GM19372 (cell line): ENCODE results near the gene PANX2.
"Not testable (repeated sequence)": the region's sequence is repeated elsewhere in the genome, so short reads cannot be mapped to it uniquely, and the experiment has no call there.

Experiments used
- ATAC-seq: cut with Tn5 transposase; IDR thresholded peaks from one replicate; pipeline ENCODE4 v1.9.1; 2021; ENCODE audit warnings: mild to moderate bottlenecking, low read depth, moderate library complexity; ENCODE audit not compliant: unreplicated experiment

PANX2 gene

DNA sequence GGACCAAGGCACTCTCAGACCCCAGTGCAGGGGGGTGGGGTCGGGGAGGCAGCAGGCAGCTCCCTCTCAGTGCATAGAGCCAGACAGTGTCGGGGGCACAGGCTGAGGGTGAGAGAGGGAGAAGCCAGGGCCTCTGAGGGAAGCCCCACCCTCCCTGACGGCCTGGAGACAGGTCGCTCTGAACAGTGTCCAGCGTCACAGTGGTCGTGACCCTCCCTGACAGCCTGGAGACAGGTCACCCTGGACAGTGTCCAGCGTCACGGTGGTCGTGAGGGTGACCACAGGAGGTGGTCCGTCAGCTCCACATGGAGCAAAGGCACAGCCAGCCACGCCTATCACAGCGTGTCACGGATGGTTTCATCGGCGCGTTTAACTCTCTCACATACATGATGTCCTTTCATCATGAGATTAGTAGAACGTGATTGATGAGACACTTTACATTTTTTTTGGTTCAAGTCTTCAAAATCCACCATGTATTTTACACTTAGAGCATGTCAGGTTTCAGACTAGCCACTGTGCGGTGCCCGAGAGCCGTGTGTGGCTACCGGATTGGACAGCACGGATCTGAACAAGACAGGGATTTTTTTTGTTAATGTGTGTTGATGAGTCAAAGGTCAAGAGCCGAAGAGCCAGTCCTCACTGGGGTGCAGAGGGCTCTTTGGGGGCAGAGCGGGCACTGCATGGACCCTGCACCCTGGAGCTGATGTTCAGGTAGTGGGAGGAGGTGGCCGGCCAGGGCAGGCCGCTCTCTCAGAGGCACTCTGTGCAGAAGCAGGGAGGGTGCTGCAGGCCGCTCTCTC lies 23.9 kb upstream of the PANX2 start:
- no peak for ATAC-seq

DNA sequence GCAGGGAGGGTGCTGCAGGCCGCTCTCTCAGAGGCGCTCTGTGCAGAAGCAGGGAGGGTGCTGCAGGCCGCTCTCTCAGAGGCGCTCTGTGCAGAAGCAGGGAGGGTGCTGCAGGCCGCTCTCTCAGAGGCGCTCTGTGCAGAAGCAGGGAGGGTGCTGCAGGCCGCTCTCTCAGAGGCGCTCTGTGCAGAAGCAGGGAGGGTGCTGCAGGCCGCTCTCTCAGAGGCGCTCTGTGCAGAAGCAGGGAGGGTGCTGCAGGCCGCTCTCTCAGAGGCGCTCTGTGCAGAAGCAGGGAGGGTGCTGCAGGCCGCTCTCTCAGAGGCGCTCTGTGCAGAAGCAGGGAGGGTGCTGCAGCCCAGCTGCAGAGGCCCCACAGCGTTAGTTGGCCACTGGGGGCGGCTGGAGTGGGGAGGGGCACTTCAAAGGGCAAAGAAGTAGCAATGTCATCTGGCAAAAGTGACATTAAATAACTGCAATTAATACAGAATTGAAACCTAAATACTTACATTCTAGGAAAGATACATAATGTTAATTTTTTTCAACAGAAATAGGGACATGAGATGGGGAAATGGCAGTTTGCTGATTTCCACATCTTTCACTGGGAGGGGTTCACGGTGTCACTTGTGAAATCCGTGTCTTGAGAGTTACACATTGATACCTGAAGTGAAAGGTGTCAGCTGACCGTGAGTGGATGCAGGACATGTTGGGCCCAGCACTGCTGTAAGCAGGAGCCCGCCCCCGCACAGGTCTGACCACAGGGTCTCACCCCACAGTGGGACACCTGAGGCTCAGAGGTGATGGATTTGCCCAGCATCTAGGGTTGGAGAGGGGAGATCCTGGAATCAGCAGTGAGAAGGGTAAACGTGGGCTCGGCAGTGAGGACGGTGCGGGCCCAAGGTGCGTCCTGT lies 23.0 kb upstream of the PANX2 start:
- ATAC-seq, result not testable (repeated sequence)

DNA sequence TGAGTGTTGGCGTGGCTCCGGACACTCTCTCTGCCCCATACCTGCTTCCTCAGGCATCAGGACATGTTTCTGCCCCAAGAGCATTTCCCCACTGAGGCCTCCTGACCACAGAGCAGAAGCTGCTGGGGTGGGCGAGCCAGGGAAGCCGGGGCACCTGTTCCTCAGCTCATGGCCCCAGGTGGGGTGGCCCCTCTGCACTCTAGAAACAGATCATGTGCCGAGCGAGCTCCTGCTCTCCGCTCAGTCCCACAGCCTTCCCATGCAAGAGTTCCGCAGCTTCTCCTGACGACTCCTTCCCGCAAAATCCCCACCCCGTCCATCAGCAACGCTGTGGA lies 22.4 kb upstream of the PANX2 start:
- ATAC-seq, result no peak

DNA sequence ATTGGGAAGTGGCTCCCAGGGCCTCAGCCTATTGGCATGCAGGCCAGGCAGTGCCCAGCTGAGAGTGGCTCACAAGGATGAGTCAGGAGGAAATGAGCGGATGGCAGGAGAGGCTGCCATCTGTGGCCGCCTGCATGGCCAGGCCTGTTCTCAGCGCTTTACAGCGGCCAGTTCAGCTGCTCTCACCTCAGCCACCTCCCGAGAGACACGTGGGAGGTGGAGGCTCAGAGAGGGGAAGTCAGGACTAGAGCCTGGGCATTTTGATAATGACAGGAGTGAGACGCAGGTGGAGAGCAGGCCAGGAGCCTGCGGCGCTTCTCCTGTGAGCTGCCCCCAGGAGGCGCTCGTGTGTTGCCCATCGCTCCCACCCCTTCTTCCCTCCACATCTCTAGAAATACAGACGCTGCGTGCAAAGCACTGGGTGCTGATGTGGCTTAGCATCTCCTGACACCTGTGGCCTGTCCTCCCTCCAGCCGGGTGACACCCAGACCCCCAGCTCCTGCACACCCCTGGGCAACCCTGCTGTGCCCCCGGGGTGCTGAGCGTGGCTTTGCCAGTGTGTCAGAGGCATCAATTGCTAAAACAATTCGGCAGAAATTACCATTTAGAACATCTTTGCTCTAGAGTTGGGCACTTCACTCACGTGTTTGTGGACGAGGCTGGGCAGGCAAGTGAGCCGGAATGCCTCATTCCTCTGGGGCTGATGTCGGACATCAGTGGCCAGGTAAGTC lies 21.4 kb upstream of the PANX2 start:
- no peak for ATAC-seq

DNA sequence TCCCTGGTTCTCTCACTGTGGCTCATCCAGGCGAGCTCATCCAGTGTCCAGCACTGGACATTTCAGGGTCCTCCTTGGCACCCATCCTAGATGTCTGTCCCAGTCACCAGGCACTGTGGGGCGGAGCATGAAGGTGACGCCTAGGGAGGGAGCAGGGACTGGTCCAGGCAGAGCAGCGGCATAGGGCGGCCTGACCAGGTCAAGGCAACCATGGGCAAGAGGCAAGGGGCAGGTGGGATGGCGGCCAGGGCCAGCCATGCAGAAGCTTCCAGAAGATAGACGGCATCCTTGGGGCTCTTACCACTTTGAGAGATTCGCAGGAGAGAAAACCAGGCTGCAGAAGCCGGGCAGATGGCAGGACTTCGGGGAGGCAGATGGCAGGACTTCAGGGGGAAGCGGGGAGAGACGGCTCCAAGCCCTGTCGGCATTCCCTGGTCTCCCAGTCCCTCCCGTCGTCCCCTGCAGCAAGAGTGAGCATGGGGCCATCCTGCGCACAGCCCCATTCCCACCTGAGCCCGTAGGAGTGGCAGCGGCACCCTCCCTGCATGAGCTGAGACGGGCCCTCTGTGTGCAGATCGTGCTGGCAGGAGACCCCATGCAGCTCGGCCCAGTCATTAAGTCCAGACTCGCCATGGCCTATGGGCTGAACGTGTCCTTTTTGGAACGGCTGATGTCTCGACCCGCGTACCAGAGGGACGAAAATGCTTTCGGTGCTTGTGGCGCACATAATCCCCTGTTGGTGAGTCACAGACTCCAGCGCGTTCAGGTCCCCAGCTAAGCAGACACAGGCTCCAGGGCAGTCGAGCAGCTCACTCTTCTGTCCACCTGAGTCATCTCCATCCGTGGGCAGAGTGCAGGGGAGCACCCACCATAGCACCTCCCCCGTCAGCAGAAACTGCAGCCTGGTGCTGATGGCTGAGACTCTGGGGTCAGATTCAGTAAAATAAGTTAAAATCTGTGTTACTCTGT lies 20.1 kb upstream of the PANX2 start:
- ATAC-seq, result no peak

DNA sequence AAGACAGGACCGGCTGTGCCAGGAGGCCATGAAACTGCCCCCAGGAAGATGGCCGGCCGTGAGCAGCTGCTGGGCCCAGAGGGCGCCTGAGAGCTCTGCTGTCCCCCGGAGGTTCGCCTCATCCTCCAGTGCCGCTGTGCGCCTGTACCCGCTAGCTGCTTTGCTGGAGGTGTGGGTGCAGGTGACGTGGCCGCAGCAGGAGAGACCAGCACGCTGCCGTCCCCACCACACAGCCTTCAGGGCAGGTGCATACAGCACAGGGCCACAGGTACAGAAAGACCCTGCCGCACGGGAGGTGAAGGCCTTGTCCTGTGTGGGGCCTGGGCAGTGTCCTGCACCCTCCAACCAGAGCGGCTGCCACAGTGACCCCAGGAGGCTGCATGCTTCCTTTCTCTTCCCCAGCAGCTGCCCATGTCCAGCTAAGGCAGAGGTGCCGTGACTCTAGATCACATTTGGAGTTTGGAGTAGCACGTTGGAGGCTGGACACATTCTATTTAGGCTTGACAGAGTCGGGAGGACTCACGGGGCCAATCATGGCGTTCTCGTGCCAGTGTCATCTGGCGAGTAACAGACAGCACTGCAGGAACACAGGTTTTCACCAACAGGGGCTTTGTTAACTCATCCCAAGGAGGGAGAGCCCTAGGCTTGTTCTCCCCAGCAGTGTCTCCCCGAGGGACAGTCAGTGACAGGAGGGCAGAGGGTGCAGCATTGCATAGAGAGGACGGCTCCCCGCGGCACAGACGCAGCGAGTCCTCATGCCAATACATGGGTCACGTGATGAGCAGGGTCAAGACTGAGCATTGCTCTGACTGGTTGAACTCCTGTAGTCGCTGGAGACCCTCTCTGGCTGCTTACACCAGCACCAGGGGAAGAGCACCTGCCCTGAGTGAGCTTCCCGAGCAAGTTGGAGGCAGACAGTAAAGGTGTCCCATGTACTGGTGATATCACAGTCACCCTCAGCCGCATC lies 18.7 kb upstream of the PANX2 start:
- ATAC-seq, result no peak

DNA sequence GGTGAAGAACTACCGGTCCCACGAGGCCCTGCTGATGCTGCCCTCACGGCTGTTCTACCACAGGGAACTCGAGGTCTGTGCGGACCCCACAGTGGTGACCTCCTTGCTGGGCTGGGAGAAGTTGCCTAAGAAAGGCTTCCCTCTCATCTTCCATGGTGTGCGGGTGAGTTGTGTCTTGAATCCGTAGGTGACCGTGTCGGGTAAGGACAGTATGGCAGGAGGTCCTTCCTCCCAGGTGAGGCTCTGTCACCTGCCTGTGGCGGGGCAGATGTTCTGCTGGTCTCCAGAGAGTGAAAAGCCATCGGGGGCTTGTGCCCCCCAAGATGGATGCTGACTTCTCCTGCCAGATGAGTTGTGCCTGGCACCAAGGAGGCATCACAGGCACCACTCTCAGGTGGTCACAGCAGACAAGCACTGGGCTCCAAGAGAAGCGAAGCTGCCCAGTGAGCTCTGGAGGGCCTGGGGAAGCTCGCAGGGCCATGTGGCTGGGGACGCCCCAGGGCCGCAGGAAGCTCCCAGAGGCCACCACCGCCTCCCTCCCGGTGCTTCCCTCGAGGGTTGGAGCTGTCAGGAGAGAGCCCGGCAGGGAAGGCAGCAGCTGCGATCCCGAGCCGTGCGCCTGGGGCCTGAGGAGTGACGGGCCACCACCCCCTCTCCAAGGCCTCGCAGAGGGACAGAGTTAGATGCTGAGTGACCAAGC lies 17.3 kb upstream of the PANX2 start:
- no peak for ATAC-seq

DNA sequence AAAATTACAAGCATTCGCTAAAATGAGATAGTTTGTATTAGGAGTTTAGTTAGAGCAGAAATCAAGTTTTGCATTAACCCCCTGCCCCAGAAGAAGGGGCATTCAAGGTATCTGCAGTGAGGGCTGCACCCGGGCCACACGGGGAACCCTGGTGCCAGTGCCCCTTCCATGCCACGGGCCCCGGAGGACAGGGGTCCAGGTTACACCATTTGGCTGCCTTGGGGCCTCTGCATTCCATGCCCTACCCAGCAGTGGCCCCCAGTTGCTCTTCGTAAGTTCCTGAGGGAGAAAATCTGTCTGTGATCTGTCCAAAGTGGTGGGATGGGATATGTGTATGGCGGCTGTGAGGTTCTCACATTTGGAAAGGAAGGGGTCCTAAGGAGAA lies 16.8 kb upstream of the PANX2 start:
- ATAC-seq, result no peak

DNA sequence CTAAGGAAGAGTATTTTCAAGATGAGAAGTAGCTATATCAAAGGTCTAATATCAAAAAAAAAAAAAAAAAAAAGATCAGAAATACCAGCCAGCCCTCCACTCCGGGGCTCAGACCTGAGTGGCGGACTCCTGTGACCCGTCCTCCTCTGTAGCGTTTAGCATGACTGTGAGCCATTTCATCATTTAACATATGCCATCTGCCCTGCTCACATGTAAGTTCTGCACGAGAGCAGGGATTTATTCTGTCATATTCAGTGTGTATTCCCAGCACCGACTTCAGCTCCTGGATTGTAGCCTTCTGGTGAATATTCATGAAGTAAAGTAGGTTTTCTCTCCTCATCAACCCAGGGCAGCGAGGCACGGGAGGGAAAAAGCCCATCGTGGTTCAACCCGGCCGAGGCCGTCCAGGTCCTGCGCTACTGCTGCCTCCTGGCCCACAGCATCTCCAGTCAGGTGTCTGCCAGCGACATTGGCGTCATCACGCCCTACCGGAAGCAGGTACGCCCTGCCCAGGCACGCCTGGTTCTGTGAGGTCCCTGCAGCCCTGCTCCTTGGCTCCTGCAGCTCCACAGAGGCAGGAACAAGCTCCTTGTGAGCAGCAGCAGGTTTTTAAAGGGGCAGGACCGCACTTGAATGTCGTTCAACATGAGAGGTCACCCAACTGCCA lies 12.7 kb upstream of the PANX2 start:
- no peak for ATAC-seq

DNA sequence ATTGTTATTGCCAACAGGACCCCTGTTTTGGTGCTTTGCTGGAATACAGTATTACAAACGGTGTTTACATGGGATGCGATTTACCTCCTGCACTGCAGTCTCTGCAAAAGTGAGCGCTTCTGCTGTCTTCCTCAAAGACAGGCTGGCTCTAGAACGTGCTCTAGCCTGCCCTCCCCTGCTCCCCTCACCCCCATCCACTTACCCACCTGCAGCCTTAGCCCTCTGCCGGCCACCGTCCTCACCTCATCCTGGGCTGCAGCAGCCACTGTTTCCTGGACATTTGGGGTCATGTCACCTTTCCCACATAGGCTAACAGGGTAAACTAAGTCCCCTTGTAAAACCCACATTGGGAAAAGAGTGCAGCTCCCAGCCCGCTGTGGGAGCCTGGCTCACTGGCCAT lies 9.6 kb upstream of the PANX2 start:
- no peak for ATAC-seq

DNA sequence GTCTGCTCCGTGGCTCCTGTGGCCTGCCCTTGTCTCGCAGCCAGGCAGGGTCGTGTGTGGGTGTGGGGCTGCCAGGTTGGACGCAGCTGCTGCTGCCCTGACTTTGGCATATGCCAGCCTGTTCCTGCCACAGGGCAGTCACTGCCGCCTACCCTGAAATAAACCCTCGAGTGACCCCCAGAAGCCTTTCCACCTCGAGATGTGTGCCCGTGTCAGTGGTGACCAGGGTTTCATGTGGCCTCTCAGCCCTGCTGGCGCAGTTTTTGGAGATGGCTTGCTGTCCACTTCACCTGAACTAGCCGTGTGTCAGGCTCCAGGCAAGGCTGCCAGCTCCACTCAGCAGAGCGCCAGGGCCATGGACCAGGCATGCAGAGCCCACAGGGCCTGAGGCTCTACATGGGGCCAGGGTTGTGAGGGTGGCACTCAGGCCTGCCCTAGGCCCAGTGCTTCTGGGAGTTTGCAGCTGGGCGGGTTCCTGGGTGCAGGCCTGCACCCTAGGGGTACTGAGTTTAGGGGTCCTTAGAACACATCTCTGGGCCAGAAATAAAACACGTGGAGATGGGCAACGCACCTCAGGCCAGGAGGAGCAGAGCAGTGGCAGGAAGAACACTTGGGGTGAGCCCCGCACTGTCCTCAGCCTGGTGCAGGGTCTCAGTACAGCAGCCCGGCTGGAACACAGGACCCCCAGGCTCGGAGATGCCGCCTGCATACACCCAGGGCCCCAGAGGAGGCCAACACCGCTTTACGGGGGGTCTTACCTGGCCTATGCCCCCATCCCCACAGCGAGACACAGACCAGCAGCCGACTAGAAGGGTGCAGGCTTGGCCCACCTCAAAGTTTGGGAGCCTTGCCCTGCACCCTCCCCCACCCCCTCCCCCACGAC lies 8.8 kb upstream of the PANX2 start:
- no peak for ATAC-seq

DNA sequence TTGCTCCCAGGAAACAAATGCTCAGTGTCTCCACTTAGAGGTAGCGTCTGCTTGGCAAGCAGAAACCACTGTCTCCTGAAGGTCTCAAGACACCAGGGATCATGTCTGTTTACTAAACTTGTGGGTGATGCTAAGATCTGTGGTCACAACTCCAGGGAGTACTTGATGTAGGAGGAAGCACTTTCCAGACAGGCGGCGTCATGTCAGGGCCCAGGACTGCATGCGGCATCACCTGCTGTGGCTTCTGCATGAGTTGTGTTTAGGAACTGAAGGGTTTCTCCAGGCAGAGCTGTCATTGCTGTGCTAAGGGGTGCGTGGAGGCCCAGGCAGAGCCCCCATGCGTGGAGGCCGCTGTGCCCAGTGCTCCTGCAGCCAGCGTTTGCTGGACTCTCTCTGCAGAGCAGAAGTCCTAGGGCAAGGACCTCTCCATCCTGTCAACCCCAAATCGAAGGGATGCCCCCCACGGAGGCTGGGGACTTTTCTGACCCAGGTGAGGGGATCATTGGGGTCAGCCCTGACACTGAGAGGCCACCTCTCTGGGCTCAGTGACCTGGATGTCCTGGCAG lies 8.1 kb upstream of the PANX2 start:
- ATAC-seq, result no peak

DNA sequence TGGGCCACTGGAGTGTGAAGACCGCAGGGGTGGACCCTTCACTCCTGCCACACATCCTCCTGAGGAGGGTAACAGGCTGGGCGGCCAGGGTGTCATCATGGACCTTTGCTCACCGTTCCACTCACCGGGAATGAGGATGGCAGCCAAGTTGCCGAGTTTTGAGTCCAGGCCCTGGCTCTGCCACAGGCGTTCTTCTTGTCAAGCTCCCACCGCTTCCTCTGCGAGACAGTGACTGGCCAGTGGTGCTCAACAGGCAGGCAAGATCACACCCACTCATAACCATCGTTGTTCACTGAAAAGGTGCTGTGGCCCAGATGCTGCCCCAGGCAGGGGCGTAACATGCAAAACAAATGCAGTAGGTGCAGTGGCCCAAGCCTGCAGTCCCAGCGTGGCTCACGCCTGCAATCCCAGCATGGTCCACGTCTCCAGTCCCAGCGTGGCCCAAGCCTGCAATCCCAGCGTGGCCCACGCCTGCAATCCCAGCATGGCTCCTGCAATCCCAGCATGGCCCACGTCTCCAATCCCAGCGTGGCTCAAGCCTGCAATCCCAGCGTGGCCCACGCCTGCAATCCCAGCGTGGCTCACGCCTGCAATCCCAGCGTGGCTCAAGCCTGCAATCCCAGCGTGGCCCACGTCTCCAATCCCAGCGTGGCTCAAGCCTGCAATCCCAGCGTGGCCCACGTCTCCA lies 5.0 kb upstream of the PANX2 start:
- no peak for ATAC-seq

DNA sequence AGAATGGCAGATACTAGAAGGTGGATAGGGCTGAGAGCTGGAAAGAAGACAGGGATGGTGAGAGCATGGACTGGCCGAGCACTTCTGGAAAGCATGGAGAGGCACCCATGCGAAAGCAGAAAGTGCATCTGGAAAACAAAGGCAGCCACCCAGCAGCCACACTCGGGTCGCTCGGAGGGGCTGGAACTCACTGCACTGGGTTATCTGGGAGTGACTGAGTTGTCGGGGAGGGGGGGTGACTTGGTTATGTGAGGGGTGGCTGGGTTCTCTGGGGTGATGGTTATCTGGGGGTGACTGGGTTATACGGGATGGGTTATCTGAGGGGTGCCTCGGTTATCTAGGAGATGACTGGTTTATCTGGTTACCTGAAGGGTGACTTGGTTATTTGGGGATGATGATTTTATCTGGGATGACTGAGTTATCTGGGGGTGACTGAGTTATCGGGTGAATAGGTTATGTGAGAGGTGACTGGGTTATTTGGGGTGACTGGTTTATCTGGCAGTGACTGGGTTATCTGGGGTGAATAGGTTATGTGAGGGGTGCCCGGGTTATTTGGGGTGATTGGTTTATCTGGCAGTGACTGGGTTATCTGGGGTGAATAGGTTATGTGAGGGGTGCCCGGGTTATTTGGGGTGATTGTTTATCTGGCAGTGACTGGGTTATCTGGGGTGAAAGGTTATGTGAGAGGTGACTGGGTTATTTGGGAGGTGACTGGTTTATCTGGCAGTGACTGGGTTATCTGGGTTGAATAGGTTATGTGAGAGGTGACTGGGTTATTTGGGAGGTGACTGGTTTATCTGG lies 2.6 kb upstream of the PANX2 start:
- ATAC-seq, result no peak

DNA sequence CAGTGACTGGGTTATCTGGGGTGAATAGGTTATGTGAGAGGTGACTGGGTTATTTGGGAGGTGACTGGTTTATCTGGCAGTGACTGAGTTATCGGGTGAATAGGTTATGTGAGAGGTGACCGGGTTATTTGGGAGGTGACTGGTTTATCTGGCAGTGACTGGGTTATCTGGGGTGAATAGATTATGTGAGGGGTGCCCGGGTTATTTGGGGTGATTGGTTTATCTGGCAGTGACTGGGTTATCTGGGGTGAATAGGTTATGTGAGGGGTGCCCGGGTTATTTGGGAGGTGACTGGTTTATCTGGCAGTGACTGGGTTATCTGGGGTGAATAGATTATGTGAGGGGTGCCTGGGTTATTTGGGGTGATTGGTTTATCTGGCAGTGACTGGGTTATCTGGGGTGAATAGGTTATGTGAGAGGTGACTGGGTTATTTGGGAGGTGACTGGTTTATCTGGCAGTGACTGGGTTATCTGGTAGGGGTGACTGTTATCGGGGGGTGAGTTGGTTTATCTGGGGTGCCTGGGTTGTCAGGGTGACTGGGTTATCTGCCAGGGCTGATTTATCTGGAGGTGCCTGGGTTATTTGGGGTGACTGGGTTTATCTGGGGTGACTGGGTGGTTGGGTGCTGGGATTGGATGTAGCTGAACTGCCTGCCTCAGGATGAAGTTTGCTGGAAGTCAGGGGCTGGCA lies 1.9 kb upstream of the PANX2 start:
- ATAC-seq, result not testable (repeated sequence)
